OCI-LY1 (cell line): Measurements from ENCODE around the gene RAB21.

ENCODE experiments used
- H2AFZ ChIP-seq: fragments of 200-600 bp; sonication (generic), shearing (Covaris generic); 2 replicates; pipeline ENCODE4 v1.6.0; 2014; ENCODE audit warnings: antibody characterized with exemption, mild to moderate bottlenecking, low read length
- H3F3A ChIP-seq: fragments of 200-600 bp; sonication (generic), shearing (Covaris generic); 2 replicates; pipeline ENCODE4 v1.6.0; 2014; ENCODE audit warnings: mild to moderate bottlenecking, antibody characterized with exemption, low read length, moderate library complexity; ENCODE audit not compliant: insufficient read depth
- H3K27ac ChIP-seq: fragments of 200-600 bp; sonication (generic); 2 replicates; pipeline ENCODE4 v1.5.1; 2014; ENCODE audit warnings: low read length, mixed run types, mild to moderate bottlenecking, low read depth; ENCODE audit not compliant: poor library complexity, severe bottlenecking
- H3K27me3 ChIP-seq: fragments of 200-600 bp; sonication (generic); 2 replicates; pipeline ENCODE4 v1.6.0; 2014; ENCODE audit warnings: antibody characterized with exemption, mild to moderate bottlenecking, low read length, moderate library complexity; ENCODE audit not compliant: insufficient read depth
- H3K36me3 ChIP-seq: fragments of 200-600 bp; sonication (generic); 2 replicates; pipeline ENCODE4 v1.6.1; 2014; ENCODE audit warnings: mild to moderate bottlenecking, antibody characterized with exemption, low read length, moderate library complexity, mixed read lengths; ENCODE audit not compliant: insufficient read depth
- H3K4me1 ChIP-seq: fragments of 200-600 bp; sonication (generic); 2 replicates; pipeline ENCODE4 v1.5.1; 2014; ENCODE audit warnings: mild to moderate bottlenecking, low read length, moderate library complexity; ENCODE audit not compliant: insufficient read depth, severe bottlenecking
- H3K4me2 ChIP-seq: fragments of 200-600 bp; sonication (generic), shearing (Covaris generic); 2 replicates; pipeline ENCODE4 v1.6.1; 2014; ENCODE audit warnings: low read length
- H3K4me3 ChIP-seq: fragments of 200-600 bp; sonication (generic); 2 replicates; pipeline ENCODE4 v1.5.1; 2014; ENCODE audit warnings: low read length, low read depth, mild to moderate bottlenecking, mixed read lengths; ENCODE audit not compliant: poor library complexity, severe bottlenecking
- H3K79me2 ChIP-seq: fragments of 200-600 bp; shearing (Covaris generic); 2 replicates; pipeline ENCODE4 v1.6.1; 2016; ENCODE audit warnings: mixed run types, low read length, mixed read lengths; ENCODE audit not compliant: insufficient read depth
- H3K9ac ChIP-seq: fragments of 200-600 bp; sonication (generic), shearing (Covaris generic); 2 replicates; pipeline ENCODE4 v1.6.1; 2014; ENCODE audit warnings: mild to moderate bottlenecking, low read length, mixed read lengths
- H3K9me2 ChIP-seq: fragments of 200-600 bp; sonication (generic), shearing (Covaris generic); 2 replicates; pipeline ENCODE4 v1.6.1; 2014; ENCODE audit warnings: low read depth, mild to moderate bottlenecking, low read length, mixed read lengths
- H3K9me3 ChIP-seq: fragments of 200-600 bp; shearing (Covaris generic); 2 replicates; pipeline ENCODE4 v1.6.1; 2014; ENCODE audit warnings: low read length, mixed read lengths
- H4K20me1 ChIP-seq: fragments of 200-600 bp; sonication (generic), shearing (Covaris generic); 2 replicates; pipeline ENCODE4 v1.6.0; 2016; ENCODE audit warnings: mild to moderate bottlenecking, low read length; ENCODE audit not compliant: insufficient read depth
- CTCF ChIP-seq: fragments of 200-600 bp; sonication (generic), shearing (Covaris generic); IDR thresholded peaks from 2 replicates; pipeline ENCODE4 v1.5.1; 2017; ENCODE audit warnings: mild to moderate bottlenecking, antibody characterized with exemption, low read length, moderate library complexity, mixed read lengths
- EZH2 ChIP-seq: fragments of 200-600 bp; sonication (generic), shearing (Covaris generic); IDR thresholded peaks from 2 replicates; pipeline ENCODE4 v1.8.0; 2017; ENCODE audit warnings: borderline replicate concordance, mixed run types, mild to moderate bottlenecking, antibody characterized with exemption, low read length, moderate library complexity, mixed read lengths

RAB21 gene

DNA sequence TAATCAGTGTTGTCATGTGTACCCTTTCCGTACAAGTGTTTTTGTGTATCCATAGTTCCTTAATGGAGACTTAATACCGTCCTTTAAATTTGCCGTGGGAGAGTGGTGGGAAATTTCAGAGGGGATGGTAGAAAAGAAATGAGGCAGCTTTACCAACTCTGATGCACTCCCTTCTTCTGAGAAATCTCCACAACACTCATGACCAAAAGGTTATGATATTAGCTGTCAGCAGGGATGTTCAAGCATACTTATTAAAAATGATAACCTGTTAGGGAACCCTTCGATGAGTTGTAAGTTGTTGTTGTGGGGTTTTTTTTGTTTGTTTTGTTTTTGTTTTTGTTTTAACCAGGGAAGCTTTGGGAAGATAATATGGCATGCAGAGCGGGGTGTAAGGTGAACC is 12.5 kb downstream of the RAB21 start:
- TF ChIP-seq EZH2 = no peak
- TF ChIP-seq CTCF = no peak
- Histone ChIP-seq H3K27me3 (no peaks in the 10 kb centered on the region), H3F3A (no peaks in the 10 kb centered on the region), H3K27ac (no peak overlapping the region), H3K4me1 (no peaks in the 10 kb centered on the region), H2AFZ (no peak overlapping the region), H3K36me3 (peaks cover 53% of the 10 kb centered on the region), H4K20me1 (no peaks in the 10 kb centered on the region), H3K9me2 (no peaks in the 10 kb centered on the region), H3K79me2 (peaks cover 76% of the 10 kb centered on the region), H3K4me3 (no peak overlapping the region), H3K9ac (no peak overlapping the region), H3K4me2 (no peak overlapping the region), H3K9me3 (peaks cover 16% of the 10 kb centered on the region)

DNA sequence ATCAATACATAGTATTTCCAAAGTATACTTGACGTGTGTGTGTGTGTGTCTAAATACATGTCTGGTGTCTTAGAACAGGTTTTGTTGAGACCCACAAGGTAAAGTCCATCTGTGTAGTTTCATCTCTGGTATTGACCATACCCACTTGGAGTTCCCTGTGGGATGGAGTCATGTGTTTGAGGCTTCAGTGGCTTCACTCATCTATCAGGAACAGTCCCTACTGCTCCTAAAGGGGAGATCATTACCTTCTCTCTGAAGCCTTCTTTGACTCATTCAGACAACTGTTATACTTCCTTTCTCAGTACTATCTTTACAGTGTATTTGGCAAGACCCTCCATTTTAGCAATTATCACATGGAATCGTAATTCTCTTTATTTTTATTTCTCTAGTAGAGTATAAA is 14.2 kb downstream of the RAB21 start:
- H3K9ac ChIP-seq = no peak overlapping the region
- no peaks in the 10 kb centered on the region for H4K20me1 ChIP-seq
- H3K4me3 ChIP-seq = no peak overlapping the region
- H3K4me2 ChIP-seq = no peak overlapping the region
- H3K36me3 ChIP-seq = peaks cover 56% of the 10 kb centered on the region
- no peaks in the 10 kb centered on the region for H3F3A ChIP-seq
- no peak overlapping the region for H2AFZ ChIP-seq
- H3K79me2 ChIP-seq = peaks cover 61% of the 10 kb centered on the region
- no peak overlapping the region for H3K27ac ChIP-seq
- TF ChIP-seq EZH2 (no peak), CTCF (no peak)
- H3K4me1 ChIP-seq = no peaks in the 10 kb centered on the region
- no peaks in the 10 kb centered on the region for H3K27me3 ChIP-seq
- peaks cover 8% of the 10 kb centered on the region for H3K9me3 ChIP-seq
- no peaks in the 10 kb centered on the region for H3K9me2 ChIP-seq

GRCh38 chr12:71771069-71771468 is 16.4 kb downstream of the RAB21 start:
- Histone ChIP-seq H3K36me3 (peaks cover 53% of the 10 kb centered on the region), H3K9ac (no peak overlapping the region), H3K4me2 (no peak overlapping the region), H2AFZ (no peak overlapping the region), H3K4me3 (no peak overlapping the region), H4K20me1 (no peaks in the 10 kb centered on the region), H3F3A (no peaks in the 10 kb centered on the region), H3K27me3 (no peaks in the 10 kb centered on the region), H3K27ac (no peak overlapping the region), H3K79me2 (peaks cover 39% of the 10 kb centered on the region), H3K4me1 (no peaks in the 10 kb centered on the region), H3K9me2 (no peaks in the 10 kb centered on the region), H3K9me3 (peaks cover 6% of the 10 kb centered on the region; the same call in 1 of the 2 replicates)
- no peak for TF ChIP-seq EZH2
- no peak for TF ChIP-seq CTCF
